ENCODE results near the gene SRGAP1. TPM values are rescaled to one million over a fixed set of nuclear protein-coding genes. Genes with fewer than 3 reads are reported as not detected.
A peak's percentile ranks its signal among the peaks of the same experiment; 100 is the strongest.

Gene SRGAP1
- total RNA-seq = 1 to 10 TPM in 1 of 2 donors, under 1 TPM in 1; 0.19 to 1.0 TPM

DNA sequence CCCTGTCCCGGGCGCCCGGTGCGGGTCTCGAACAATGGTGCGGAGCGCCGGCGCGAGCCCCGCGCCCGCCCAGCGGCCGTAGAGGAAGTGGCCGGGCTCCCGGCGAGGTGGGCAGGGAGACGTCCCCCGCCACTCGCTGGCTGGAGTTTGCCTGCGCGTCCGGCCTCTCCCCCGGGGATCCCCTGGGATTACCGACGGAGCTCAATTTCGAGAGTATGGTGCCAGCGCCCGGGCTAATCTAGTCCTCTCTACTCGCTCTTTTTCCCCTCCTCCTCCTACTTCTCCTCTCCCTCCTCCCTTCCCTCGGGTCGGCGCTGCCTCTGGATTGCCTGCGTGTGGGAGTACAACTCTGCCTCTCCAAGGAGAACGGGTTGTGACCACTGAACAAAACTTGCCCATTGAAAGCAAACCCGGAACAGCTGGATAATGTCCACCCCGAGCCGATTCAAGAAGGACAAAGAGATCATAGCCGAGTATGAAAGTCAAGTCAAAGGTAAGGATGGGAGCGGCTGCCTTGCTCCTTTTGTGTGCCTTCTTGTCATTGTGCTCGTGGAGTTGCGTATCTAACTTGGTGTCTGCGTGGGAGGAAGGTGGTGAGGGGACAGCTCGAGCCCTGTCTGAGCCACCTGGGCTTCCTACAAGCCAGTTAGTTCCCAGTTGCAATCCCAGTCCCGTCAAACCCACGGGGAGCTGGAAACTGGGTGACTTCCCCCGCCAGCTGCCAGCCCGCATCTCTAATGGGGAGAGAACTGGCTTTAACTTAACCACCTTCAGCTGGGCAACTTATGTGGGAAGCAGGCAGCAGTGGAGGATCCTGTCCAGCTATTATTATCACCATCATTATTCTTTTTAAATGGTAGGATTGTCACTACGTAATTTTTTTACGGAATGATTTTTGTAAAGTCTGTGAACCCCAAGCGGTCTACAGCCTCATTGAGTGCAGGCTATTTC lies at the start of gene SRGAP1:
Gene SRGAP1 (plus strand): TSS at position 310 of the 951 bp plus-strand sequence. CDS start 117 bp downstream, at position 427.
- peaks cover 13 to 25% of the 10 kb centered on the region in 2 donors for H3K27me3 Mint-ChIP-seq
- H3K27ac Mint-ChIP-seq = peak within 1 kb of the TSS in 1 of 2 donors; percentile 62
- DNase-seq (ENCODE audit: low spot score) = no peak
- no peaks in the 10 kb centered on the region for H3K36me3 Mint-ChIP-seq
- ATAC-seq = peak in 1 of 2 donors; percentile 41
- no peaks in the 10 kb centered on the region for H3K9me3 Mint-ChIP-seq
- H3K4me3 Mint-ChIP-seq = peak within 1 kb of the TSS; percentile 88
- peaks cover 5% of the 10 kb centered on the region in 2 donors for H3K4me1 Mint-ChIP-seq (ENCODE audit: low read depth in 2 of 2)

DNA sequence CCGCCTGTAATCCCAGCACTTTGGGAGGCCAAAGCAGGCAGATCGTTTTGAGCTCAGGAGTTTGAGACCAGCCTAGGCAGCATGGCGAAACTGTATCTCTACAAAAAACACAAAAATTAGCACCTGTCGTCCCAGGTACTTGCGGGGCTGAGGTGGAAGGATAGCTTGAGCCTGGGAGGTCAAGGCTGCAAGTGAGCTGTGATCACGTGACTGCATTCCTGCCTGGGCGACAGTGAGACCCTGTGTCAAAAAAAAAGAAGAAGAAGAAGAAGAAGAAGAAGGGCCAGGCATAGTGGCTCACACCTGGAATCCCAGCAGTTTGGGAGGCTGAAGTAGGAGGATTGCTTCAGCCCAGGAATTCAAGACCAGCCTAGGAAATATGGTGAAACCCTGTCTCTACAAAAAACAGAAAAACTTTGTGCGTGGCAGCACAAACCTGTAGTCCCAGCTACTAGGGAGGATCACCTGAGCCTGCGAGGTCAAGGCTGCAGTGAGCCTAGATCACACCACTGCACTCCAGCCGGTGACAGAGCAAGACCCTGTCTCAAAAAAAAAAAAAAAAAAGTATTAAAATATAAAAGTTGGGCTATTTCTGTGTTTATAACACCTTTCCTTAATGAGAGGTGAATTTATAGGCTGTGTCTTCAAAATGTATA lies 49.3 kb upstream of the SRGAP1 start:
- Mint-ChIP-seq H3K27ac (no peak overlapping the region), H3K9me3 (no peaks in the 10 kb centered on the region), H3K27me3 (no peaks in the 10 kb centered on the region), H3K4me1 (ENCODE audit: low read depth in 2 of 2) (no peaks in the 10 kb centered on the region), H3K36me3 (peaks cover 5% of the 10 kb centered on the region), H3K4me3 (no peak overlapping the region)
- DNase-seq (ENCODE audit: low spot score) = no peak
- no peak for ATAC-seq

DNA sequence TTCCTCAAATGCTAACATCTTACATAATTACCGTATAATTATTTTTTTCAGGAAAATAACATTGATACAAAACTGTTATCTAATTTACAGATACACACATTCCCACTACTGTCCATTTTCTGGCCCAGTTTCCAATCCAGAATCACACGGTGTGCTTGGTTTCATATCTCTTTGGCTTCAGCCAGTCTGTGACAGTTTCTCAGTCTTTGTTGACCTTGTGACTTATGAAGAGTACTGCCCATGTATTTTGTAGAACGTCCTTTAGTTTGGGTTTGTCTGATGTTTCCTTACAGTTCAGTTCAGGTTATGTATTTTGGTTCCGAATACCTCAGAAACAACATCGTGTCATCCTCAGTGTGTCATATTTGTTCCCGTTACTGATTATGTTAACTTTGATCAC lies 48.6 kb upstream of the SRGAP1 start:
- H3K36me3 Mint-ChIP-seq = peaks cover under 1% of the 10 kb centered on the region
- DNase-seq (ENCODE audit: low spot score) = no peak

DNA sequence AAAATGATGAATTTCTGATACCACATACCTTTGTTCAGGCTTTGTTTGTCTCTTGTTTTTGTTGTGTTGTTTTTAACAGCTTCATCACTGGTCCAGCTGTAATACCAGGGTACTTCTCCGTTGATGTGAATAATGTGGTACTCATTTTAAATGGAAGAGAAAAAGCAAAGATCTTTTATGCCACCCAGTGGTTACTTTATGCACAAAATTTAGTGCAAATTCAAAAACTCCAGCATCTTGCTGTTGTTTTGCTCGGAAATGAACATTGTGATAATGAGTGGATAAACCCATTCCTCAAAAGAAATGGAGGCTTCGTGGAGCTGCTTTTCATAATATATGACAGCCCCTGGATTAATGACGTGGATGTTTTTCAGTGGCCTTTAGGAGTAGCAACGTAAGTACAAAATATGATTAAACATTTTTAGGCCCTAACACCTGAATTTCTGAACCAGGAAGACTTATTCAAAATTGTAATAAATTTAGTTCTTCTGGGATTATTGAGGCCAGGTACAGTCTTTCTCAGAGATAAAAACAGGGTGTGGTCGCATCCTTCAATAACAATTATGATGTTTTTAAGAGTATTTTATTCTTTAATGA lies 42.4 kb upstream of the SRGAP1 start:
- no peaks in the 10 kb centered on the region for H3K27me3 Mint-ChIP-seq
- no peak for ATAC-seq
- H3K4me3 Mint-ChIP-seq = no peak overlapping the region
- no peaks in the 10 kb centered on the region for H3K36me3 Mint-ChIP-seq
- no peak for DNase-seq (ENCODE audit: low spot score)
- no peak overlapping the region for H3K27ac Mint-ChIP-seq
- H3K4me1 Mint-ChIP-seq (ENCODE audit: low read depth in 2 of 2) = no peaks in the 10 kb centered on the region
- H3K9me3 Mint-ChIP-seq = no peaks in the 10 kb centered on the region

More for the DNA sequence above, 48.6 kb upstream of the SRGAP1 start:
- no peaks in the 10 kb centered on the region for H3K9me3 Mint-ChIP-seq
- H3K4me3 Mint-ChIP-seq = no peak overlapping the region
- ATAC-seq = no peak
- no peaks in the 10 kb centered on the region for H3K27me3 Mint-ChIP-seq
- no peaks in the 10 kb centered on the region for H3K4me1 Mint-ChIP-seq (ENCODE audit: low read depth in 2 of 2)
- no peak overlapping the region for H3K27ac Mint-ChIP-seq

DNA sequence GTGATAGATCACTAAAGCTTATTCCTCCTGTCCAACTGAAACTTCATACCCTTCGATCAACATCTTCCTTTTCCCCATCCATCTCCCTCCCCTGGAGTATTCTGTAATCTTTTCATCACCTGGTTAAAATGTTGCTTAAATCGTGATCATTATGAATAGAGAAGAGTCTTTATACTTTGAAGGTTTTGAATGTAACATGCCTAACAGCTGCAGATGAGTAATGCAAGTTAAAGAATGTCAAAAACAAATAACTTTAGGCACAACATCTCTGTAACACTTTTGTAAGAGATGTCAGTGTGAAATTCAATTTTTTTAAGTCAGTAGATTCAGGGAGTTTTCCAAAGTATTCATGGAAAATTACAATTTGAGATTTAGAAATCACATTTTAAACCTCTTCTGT lies 39.8 kb upstream of the SRGAP1 start:
- ATAC-seq (no peak), DNase-seq (ENCODE audit: low spot score) (no peak)
- H3K4me1 Mint-ChIP-seq (ENCODE audit: low read depth in 2 of 2) = peaks cover 0 to 3% of the 10 kb centered on the region in 2 donors
- H3K36me3 Mint-ChIP-seq = no peaks in the 10 kb centered on the region
- no peak overlapping the region for H3K27ac Mint-ChIP-seq
- no peak overlapping the region for H3K4me3 Mint-ChIP-seq
- no peaks in the 10 kb centered on the region for H3K9me3 Mint-ChIP-seq
- H3K27me3 Mint-ChIP-seq = no peaks in the 10 kb centered on the region

DNA sequence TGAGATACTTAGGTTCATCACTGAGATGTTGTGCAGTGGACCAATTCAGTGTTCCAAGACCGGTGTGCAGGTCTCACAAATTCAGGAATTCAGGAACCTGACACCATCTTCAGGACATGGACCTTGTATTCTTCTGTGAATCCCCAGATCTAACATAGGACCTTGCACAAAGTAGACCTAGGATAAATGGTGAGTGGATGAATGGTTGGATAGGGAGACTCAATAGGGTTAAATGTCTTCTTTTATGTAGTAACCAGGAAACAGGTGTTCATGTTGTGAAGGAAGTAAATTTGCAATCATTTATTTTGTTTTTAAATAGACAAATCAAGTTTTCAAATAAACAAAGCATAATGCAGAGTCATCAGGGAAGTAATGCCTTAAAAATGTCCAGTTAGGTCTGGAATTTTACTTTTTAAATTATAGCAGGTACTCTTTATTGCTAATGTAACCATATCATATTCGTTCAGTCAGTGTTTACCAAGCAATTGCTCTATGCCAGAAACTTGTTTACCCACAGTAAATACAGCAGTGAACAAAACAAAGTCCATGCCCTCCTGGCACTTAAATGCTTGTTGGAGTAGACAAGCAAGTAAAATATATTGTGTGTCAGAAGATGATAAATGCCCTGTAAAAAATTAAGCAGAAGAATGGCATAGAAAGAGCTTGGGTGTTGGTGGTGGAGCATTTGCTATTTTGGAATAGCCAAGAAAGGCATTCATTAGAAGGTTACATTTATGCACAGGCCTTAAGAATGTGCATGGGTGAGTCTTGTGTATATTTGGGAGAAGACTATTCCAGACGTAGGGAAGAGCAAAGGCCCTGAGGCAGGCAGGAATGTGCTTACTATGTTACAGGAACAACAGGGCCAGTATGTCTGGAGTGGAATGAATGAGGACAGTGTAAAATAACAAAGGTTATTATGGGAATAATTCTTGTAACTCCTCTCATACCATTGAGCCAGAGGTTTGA lies 38.5 kb upstream of the SRGAP1 start:
- no peaks in the 10 kb centered on the region for H3K27me3 Mint-ChIP-seq
- ATAC-seq = no peak
- H3K4me1 Mint-ChIP-seq (ENCODE audit: low read depth in 2 of 2) = peaks cover under 1 to 3% of the 10 kb centered on the region in 2 donors
- DNase-seq (ENCODE audit: low spot score) = no peak
- H3K36me3 Mint-ChIP-seq = no peaks in the 10 kb centered on the region
- H3K27ac Mint-ChIP-seq = no peak overlapping the region
- H3K9me3 Mint-ChIP-seq = no peaks in the 10 kb centered on the region
- H3K4me3 Mint-ChIP-seq = no peak overlapping the region

DNA sequence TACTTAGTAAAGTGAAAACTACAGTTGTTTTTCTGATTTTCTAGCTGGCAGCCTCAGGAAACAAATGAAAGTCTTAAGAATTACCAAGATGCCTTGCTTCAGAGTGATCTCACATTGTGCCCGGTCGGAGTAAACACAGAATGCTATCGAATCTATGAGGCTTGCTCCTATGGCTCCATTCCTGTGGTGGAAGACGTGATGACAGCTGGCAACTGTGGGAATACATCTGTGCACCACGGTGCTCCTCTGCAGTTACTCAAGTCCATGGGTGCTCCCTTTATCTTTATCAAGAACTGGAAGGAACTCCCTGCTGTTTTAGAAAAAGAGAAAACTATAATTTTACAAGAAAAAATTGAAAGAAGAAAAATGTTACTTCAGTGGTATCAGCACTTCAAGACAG lies 35.9 kb upstream of the SRGAP1 start:
- Mint-ChIP-seq H3K27ac (no peak overlapping the region), H3K36me3 (no peaks in the 10 kb centered on the region), H3K4me1 (ENCODE audit: low read depth in 2 of 2) (peaks cover 3 to 5% of the 10 kb centered on the region in 2 donors), H3K9me3 (no peaks in the 10 kb centered on the region), H3K4me3 (no peak overlapping the region), H3K27me3 (no peaks in the 10 kb centered on the region)
- ATAC-seq (no peak), DNase-seq (ENCODE audit: low spot score) (no peak)

DNA sequence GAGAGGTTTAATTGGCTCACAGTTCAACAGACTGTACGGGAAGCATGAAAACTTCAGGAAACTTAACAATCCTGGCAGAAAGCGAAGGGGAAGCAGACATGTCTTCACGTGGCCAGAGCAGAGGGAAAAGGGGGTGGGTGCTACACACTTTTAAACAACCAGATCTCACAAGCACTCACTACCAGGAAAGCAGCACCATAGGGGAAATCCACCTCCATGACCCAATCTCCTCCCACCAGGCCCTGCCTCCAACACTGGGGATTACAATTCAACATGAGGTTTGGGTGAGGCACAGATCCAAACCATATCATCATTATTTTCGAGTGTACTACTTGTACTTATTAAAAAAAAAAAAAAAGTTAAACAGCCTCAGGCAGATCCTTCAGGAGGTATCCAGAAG lies 34.9 kb upstream of the SRGAP1 start:
- no peaks in the 10 kb centered on the region for H3K36me3 Mint-ChIP-seq
- H3K27ac Mint-ChIP-seq = peak overlapping the region in 1 of 2 donors; percentile 30
- no peaks in the 10 kb centered on the region for H3K27me3 Mint-ChIP-seq
- H3K9me3 Mint-ChIP-seq = no peaks in the 10 kb centered on the region
- ATAC-seq (no peak), DNase-seq (ENCODE audit: low spot score) (no peak)
- H3K4me3 Mint-ChIP-seq = no peak overlapping the region
- peaks cover 3 to 8% of the 10 kb centered on the region in 2 donors for H3K4me1 Mint-ChIP-seq (ENCODE audit: low read depth in 2 of 2)

DNA sequence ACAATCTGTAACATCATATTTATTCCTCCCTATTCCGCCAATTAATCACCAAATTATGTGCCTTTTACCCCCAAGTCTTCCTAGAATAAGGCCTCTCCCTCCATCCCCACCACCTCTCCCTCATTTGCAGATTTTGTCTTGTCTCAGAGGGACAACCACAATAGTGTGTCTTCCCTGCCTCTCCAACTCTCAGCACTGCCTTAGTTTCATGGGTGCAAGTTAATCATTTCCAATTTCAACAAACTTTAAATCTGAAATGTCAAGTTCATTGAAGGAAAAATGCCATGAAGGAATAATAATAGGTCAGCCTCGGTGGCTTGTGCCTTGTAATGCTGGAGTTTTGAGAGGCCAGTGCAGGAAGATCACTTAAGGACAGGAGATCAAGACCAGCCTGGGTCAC lies 33.2 kb upstream of the SRGAP1 start:
- H3K27me3 Mint-ChIP-seq = peaks cover 0 to 3% of the 10 kb centered on the region in 2 donors
- no peak overlapping the region for H3K4me3 Mint-ChIP-seq
- no peak for DNase-seq (ENCODE audit: low spot score)
- no peaks in the 10 kb centered on the region for H3K36me3 Mint-ChIP-seq
- H3K9me3 Mint-ChIP-seq = no peaks in the 10 kb centered on the region
- peaks cover 18 to 20% of the 10 kb centered on the region in 2 donors for H3K4me1 Mint-ChIP-seq (ENCODE audit: low read depth in 2 of 2)
- H3K27ac Mint-ChIP-seq = peak overlapping the region in 1 of 2 donors; percentile 56
- no peak for ATAC-seq

DNA sequence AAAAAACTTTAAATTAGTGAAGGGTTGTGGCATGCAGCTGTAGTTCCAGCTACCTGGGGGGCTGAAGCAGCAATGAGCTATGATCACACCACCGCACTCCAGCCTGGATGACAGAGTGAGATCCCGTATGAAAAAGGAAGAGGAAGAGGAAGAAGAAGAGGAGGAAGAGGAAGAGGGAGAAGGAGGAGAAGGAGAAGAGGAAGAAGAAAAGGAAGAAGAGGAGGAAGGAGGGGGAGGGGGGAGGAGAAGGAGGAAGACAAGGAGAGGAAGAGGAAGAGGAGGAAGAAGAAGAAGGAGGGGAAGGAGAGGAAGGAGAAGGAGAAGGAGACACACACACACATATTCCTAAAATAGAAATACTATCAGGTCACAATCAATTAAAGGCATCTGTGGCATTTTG lies 32.7 kb upstream of the SRGAP1 start:
- DNase-seq (ENCODE audit: low spot score) (no peak), ATAC-seq (no peak)
- H3K27ac Mint-ChIP-seq = peak overlapping the region in 1 of 2 donors; percentile 56
- H3K36me3 Mint-ChIP-seq = no peaks in the 10 kb centered on the region
- H3K9me3 Mint-ChIP-seq = no peaks in the 10 kb centered on the region
- H3K4me1 Mint-ChIP-seq (ENCODE audit: low read depth in 2 of 2) = peaks cover 18 to 20% of the 10 kb centered on the region in 2 donors
- peaks cover 0 to 3% of the 10 kb centered on the region in 2 donors for H3K27me3 Mint-ChIP-seq
- no peak overlapping the region for H3K4me3 Mint-ChIP-seq

DNA sequence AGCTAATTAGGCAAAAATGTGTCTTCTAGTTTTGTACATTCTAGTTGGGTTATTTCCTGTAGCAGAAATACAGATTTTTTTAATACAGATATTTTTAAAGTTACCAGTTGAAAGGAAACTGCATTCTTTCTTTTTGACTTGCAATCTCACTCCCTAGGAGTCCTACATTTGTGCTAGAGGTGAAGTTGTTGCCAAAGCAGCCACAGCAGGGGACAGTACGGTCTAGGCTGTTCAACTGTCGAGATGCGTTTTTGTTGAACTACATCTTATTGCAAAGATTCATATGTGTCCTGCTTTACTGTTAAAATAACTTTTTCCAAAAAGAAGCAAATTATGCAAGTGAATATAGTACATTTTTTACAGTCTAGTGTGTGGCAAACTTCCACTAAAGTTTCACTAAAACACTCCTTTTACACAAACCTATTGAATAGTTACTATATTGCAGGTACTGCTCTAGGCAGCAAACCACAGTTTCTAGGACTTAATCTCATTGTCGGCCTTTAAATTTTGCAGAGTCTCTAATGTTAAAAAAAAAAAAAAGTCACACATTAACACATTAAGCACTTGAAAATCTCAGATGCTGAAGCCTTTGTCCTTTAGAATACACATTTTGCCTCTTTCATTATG lies 30.2 kb upstream of the SRGAP1 start:
- H3K4me1 Mint-ChIP-seq (ENCODE audit: low read depth in 2 of 2) = peaks cover 18 to 20% of the 10 kb centered on the region in 2 donors
- DNase-seq (ENCODE audit: low spot score) (no peak), ATAC-seq (peak in 1 of 2 donors; percentile 61)
- no peaks in the 10 kb centered on the region for H3K9me3 Mint-ChIP-seq
- peaks cover 5% of the 10 kb centered on the region for H3K36me3 Mint-ChIP-seq
- H3K4me3 Mint-ChIP-seq = peak overlapping the region; percentile 63
- H3K27ac Mint-ChIP-seq = peak overlapping the region; percentile 53 to 70
- peaks cover 3 to 6% of the 10 kb centered on the region in 2 donors for H3K27me3 Mint-ChIP-seq

DNA sequence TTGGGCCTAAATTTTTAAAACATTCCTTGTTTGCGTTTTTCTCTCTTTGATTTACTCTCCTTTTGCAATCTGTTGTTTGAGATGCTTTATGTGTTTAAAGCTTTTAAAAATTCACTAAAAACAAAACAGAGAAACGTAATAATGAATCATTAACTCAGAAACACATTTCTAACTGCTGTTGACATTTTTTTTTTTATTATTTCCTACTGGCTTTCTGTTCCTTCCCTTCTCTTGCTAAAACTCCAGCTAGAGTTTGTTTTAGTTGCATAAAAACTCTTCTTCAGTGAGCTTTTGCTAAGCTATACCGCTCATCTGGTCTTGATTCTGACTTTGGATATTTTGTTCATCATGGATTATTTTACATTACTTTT lies 29.0 kb upstream of the SRGAP1 start:
- peak overlapping the region; percentile 63 for H3K4me3 Mint-ChIP-seq

More for the DNA sequence above, 29.0 kb upstream of the SRGAP1 start:
- H3K27me3 Mint-ChIP-seq = peaks cover 6 to 13% of the 10 kb centered on the region in 2 donors
- no peak for DNase-seq (ENCODE audit: low spot score)
- H3K36me3 Mint-ChIP-seq = peaks cover 5% of the 10 kb centered on the region
- H3K9me3 Mint-ChIP-seq = no peaks in the 10 kb centered on the region
- H3K4me1 Mint-ChIP-seq (ENCODE audit: low read depth in 2 of 2) = peaks cover 15 to 20% of the 10 kb centered on the region in 2 donors
- no peak for ATAC-seq
- H3K27ac Mint-ChIP-seq = peak overlapping the region; percentile 53 to 65
